GM18907 (cell line): ENCODE measurements around the gene RCAN2.
A peak's percentile ranks its signal among the peaks of the same experiment; 100 is the strongest.

ENCODE experiments used
- ATAC-seq: cut with Tn5 transposase; IDR thresholded peaks from one replicate; pipeline ENCODE4 v1.9.1; 2021; ENCODE audit warnings: mild to moderate bottlenecking, moderate library complexity; ENCODE audit not compliant: unreplicated experiment

Gene RCAN2

GRCh38 chr6:46299253-46299652, 192.0 kb downstream of the RCAN2 start:
- ATAC-seq: no peak

GRCh38 chr6:46296586-46296985, 194.7 kb downstream of the RCAN2 start:
- ATAC-seq: no peak

- ATAC-seq: peak; percentile 90
Observed at GRCh38 chr6:46293641-46294316, 197.5 kb downstream of the RCAN2 start.

GRCh38 chr6:46291880-46292279, 199.4 kb downstream of the RCAN2 start:
- no peak for ATAC-seq

- ATAC-seq: no peak
Observed at GRCh38 chr6:46291275-46291633, 200.0 kb downstream of the RCAN2 start.

- ATAC-seq: no peak
Observed at GRCh38 chr6:46290421-46291274, 200.6 kb downstream of the RCAN2 start.

GRCh38 chr6:46289898-46290297, 201.4 kb downstream of the RCAN2 start:
- no peak for ATAC-seq

GRCh38 chr6:46288835-46289234, 202.4 kb downstream of the RCAN2 start:
- no peak for ATAC-seq

GRCh38 chr6:46287681-46288080, 203.6 kb downstream of the RCAN2 start:
- ATAC-seq: no peak

- ATAC-seq: no peak
Observed at GRCh38 chr6:46287043-46287442, 204.2 kb downstream of the RCAN2 start.

GRCh38 chr6:46284475-46284874, 206.8 kb downstream of the RCAN2 start:
- ATAC-seq: no peak

GRCh38 chr6:46281110-46281509, 210.1 kb downstream of the RCAN2 start:
- ATAC-seq: no peak

GRCh38 chr6:46279874-46280273, 211.4 kb downstream of the RCAN2 start:
- ATAC-seq: no peak

- ATAC-seq: no peak
Observed at GRCh38 chr6:46276576-46277142, 214.6 kb downstream of the RCAN2 start.

GRCh38 chr6:46274502-46274901, 216.7 kb downstream of the RCAN2 start:
- no peak for ATAC-seq

GRCh38 chr6:46273911-46274310, 217.3 kb downstream of the RCAN2 start:
- ATAC-seq: no peak

GRCh38 chr6:46271728-46272127, 219.5 kb downstream of the RCAN2 start:
- no peak for ATAC-seq

GRCh38 chr6:46271107-46271506, 220.1 kb downstream of the RCAN2 start:
- no peak for ATAC-seq

- no peak for ATAC-seq
Observed at GRCh38 chr6:46270336-46270735, 220.9 kb downstream of the RCAN2 start.

GRCh38 chr6:46269447-46270229, 221.6 kb downstream of the RCAN2 start:
- no peak for ATAC-seq

GRCh38 chr6:46267515-46267914, 223.7 kb downstream of the RCAN2 start:
- ATAC-seq: no peak
